PC-9 (cell line): Measurements from ENCODE around the gene EXOC1L. TPM values are rescaled to one million over a fixed set of nuclear protein-coding genes. Genes with fewer than 3 reads are reported as not detected.

ENCODE experiments used
- BruUV-seq: library from RNA; stranded (reverse); fragments of 400-500 nt; replicated peaks from 2 replicates; lab custom pipeline; 2021; lab: Mats Ljungman, UMichigan
- CTCF ChIA-PET: fragments of 300-600 bp; sonication (Branson Sonifier 250); formaldehyde crosslinking; loops from one replicate; lab custom pipeline; 2022; ENCODE audit warnings: antibody characterized with exemption; lab: Charles Lee
- POLR2A ChIA-PET: fragments of 300-600 bp; sonication (Branson Sonifier 250); formaldehyde crosslinking; loops from one replicate; lab custom pipeline; 2022; ENCODE audit warnings: antibody characterized with exemption; ENCODE audit not compliant: unreplicated experiment; lab: Charles Lee
- DNase-seq, 2 experiments: peaks; one replicate each; pipeline versions ENCODE4 v3.0.0 to v3.0.0-alpha.2; 2015 to 2022; ENCODE audit warnings: mixed read lengths in 1 of 2
- H2AFZ ChIP-seq: fragments of 200-600 bp; sonication (generic); 2 replicates; pipeline ENCODE4 v1.8.1; 2017; ENCODE audit warnings: antibody characterized with exemption
- H3F3A ChIP-seq: fragments of 200-600 bp; sonication (generic); 2 replicates; pipeline ENCODE4 v1.8.1; 2017; ENCODE audit warnings: antibody characterized with exemption, mild to moderate bottlenecking, low read depth; ENCODE audit not compliant: insufficient read depth
- H3K27ac ChIP-seq: fragments of 200-600 bp; sonication (generic); 2 replicates; pipeline ENCODE4 v1.6.1; 2016; ENCODE audit warnings: mixed run types
- H3K27me3 ChIP-seq: fragments of 200-600 bp; sonication (generic); 2 replicates; pipeline ENCODE4 v1.6.1; 2016; ENCODE audit warnings: low read depth, mixed run types; ENCODE audit not compliant: insufficient read depth
- H3K36me3 ChIP-seq: fragments of 200-600 bp; sonication (generic); 2 replicates; pipeline ENCODE4 v1.6.1; 2016; ENCODE audit warnings: low read depth, mixed run types
- H3K4me1 ChIP-seq: fragments of 200-600 bp; sonication (generic); replicated peaks from 2 replicates; pipeline ENCODE4 v1.6.1; 2016; ENCODE audit warnings: mixed run types; ENCODE audit not compliant: insufficient read depth
- H3K4me2 ChIP-seq: fragments of 200-600 bp; sonication (generic); 2 replicates; pipeline ENCODE4 v1.6.1; 2017; ENCODE audit warnings: mixed run types
- H3K4me3 ChIP-seq: fragments of 200-600 bp; sonication (generic); 2 replicates; pipeline ENCODE4 v1.6.1; 2016; ENCODE audit warnings: mixed run types
- H3K79me2 ChIP-seq: fragments of 200-600 bp; sonication (generic); 2 replicates; pipeline ENCODE4 v1.6.1; 2017; ENCODE audit warnings: low read depth, mixed run types
- H3K9me2 ChIP-seq: fragments of 200-600 bp; sonication (generic); 2 replicates; pipeline ENCODE4 v1.8.1; 2017; ENCODE audit warnings: mild to moderate bottlenecking; ENCODE audit not compliant: insufficient read depth
- H3K9me3 ChIP-seq: fragments of 200-600 bp; sonication (generic); 2 replicates; pipeline ENCODE4 v1.8.1; 2016; ENCODE audit warnings: low read depth; ENCODE audit not compliant: insufficient read depth
- H4K20me1 ChIP-seq: fragments of 200-600 bp; sonication (generic); 2 replicates; pipeline ENCODE4 v1.8.1; 2017; ENCODE audit not compliant: insufficient read depth
- CTCF ChIP-seq: fragments of 200-600 bp; sonication (generic); conservative IDR thresholded peaks from 2 replicates; pipeline ENCODE4 v1.6.1; 2017; ENCODE audit warnings: mixed run types, antibody characterized with exemption, mild to moderate bottlenecking, moderate library complexity
- EZH2 ChIP-seq: fragments of 200-600 bp; sonication (generic); IDR thresholded peaks from 2 replicates; pipeline ENCODE4 v1.8.0; 2017; ENCODE audit warnings: antibody characterized with exemption, low read depth
- intact Hi-C: fragments of 100-400 bp; cut with micrococcal nuclease; formaldehyde crosslinking; loops from one replicate; pipeline ENCODE4 v1.10.0; 2022; ENCODE audit not compliant: unreplicated experiment
- total RNA-seq: library from RNA; stranded (reverse); gene quantifications from 2 replicates; pipeline ENCODE4 v1.2.3, GENCODE V29; 2021

EXOC1L gene
- total RNA-seq, 1 experiment from 2014 or later, result not detected

- H3F3A ChIP-seq, result peaks cover 19% of the 10 kb centered on the region
- peaks cover 12% of the 10 kb centered on the region for H3K36me3 ChIP-seq
- H3K27me3 ChIP-seq, result no peaks in the 10 kb centered on the region
- H3K27ac ChIP-seq, result peak overlapping the region; percentile 76
- H3K79me2 ChIP-seq, result no peaks in the 10 kb centered on the region
- H3K9me2 ChIP-seq, result no peaks in the 10 kb centered on the region
- H3K4me1 ChIP-seq, result peaks cover 27% of the 10 kb centered on the region
- BruUV-seq, result no TSS peak
- no peak overlapping the region for H3K4me3 ChIP-seq
- ChIA-PET CTCF (no interaction called here), POLR2A (no interaction called here)
- H3K9me3 ChIP-seq, result no peaks in the 10 kb centered on the region
- peak overlapping the region; percentile 62; the same call in 1 of the 2 replicates for H3K4me2 ChIP-seq
- intact Hi-C loops, result loop anchor here (5.0 to 10.0 kb wide), 4 partner anchors 228 to 891 kb away; partner anchors contain the start of gene NMU
- no peak overlapping the region for H2AFZ ChIP-seq
- no peaks in the 10 kb centered on the region for H4K20me1 ChIP-seq
- no peak for DNase-seq
- no peak for TF ChIP-seq CTCF
- no peak for TF ChIP-seq EZH2
Measured at GRCh38 chr4:55865228-55865806, 45.7 kb downstream of the EXOC1L start.

GRCh38 chr4:55866290-55866907 lies 46.8 kb downstream of the EXOC1L start:
- CTCF ChIA-PET, result no interaction called here
- no peak for TF ChIP-seq CTCF
- no peak for TF ChIP-seq EZH2
- no peak overlapping the region for H2AFZ ChIP-seq
- H4K20me1 ChIP-seq, result no peaks in the 10 kb centered on the region
- intact Hi-C loops, result loop anchor here (2.0 to 10.0 kb wide), 5 partner anchors 130 to 892 kb away; partner anchors contain the start of gene NMU
- POLR2A ChIA-PET, result interaction anchor here (0.6 kb wide), 1 partner anchor 11 kb away, joined by 6 read pairs; no protein-coding TSS in a partner anchor
- DNase-seq, result peak in 1 of 2 experiments; percentile 82
- no peaks in the 10 kb centered on the region for H3K9me3 ChIP-seq
- H3K9me2 ChIP-seq, result no peaks in the 10 kb centered on the region
- H3K27me3 ChIP-seq, result no peaks in the 10 kb centered on the region
- no peaks in the 10 kb centered on the region for H3K79me2 ChIP-seq
- H3K4me3 ChIP-seq, result no peak overlapping the region
- H3F3A ChIP-seq, result peaks cover 19% of the 10 kb centered on the region
- peaks cover 27% of the 10 kb centered on the region for H3K4me1 ChIP-seq
- BruUV-seq, result no TSS peak
- H3K36me3 ChIP-seq, result peaks cover 12% of the 10 kb centered on the region
- peak overlapping the region; percentile 76 for H3K27ac ChIP-seq
- H3K4me2 ChIP-seq, result peak overlapping the region; percentile 62

- DNase-seq, result peak in 1 of 2 experiments; percentile 59
- H3K4me2 ChIP-seq, result peak overlapping the region; percentile 62
- no peaks in the 10 kb centered on the region for H3K9me3 ChIP-seq
- POLR2A ChIA-PET, result no interaction called here
- BruUV-seq, result no TSS peak
- H3K9me2 ChIP-seq, result no peaks in the 10 kb centered on the region
- intact Hi-C loops, result loop anchor here (2.0 to 10.0 kb wide), 5 partner anchors 130 to 892 kb away; partner anchors contain the start of gene NMU
- CTCF ChIA-PET, result interaction anchor here (0.7 kb wide), 1 partner anchor 112 kb away, joined by 5 read pairs; no protein-coding TSS in a partner anchor
- H3K4me3 ChIP-seq, result no peak overlapping the region
- H3K4me1 ChIP-seq, result peaks cover 27% of the 10 kb centered on the region
- TF ChIP-seq CTCF (peak; percentile 80), EZH2 (no peak)
- H3K79me2 ChIP-seq, result no peaks in the 10 kb centered on the region
- H3K27ac ChIP-seq, result peak overlapping the region; percentile 76
- no peaks in the 10 kb centered on the region for H4K20me1 ChIP-seq
- no peaks in the 10 kb centered on the region for H3K27me3 ChIP-seq
- H3F3A ChIP-seq, result peaks cover 19% of the 10 kb centered on the region
- H3K36me3 ChIP-seq, result peaks cover 12% of the 10 kb centered on the region
- no peak overlapping the region for H2AFZ ChIP-seq
Measured at GRCh38 chr4:55866973-55867574, 47.5 kb downstream of the EXOC1L start.
